Tibial nerve (tissue), 4 donors: ENCODE results near the gene GNG10.

Source experiments
- CTCF ChIP-seq, 5 experiments: fragments of 200-600 bp in 3 of 5; fragments of 450-650 bp in 2 of 5; sonication (generic) in 3 of 5; IDR thresholded peaks; one replicate each; pipeline ENCODE4 v1.5.1; 2016 to 2019; ENCODE audit warnings: antibody characterized with exemption in 5 of 5, mild to moderate bottlenecking in 3 of 5, moderate library complexity in 2 of 5
- EP300 ChIP-seq, 2 donors: sonication (generic); formaldehyde crosslinking; IDR thresholded peaks; one replicate each; pipeline ENCODE4 v1.6.1; 2017; ENCODE audit warnings: antibody characterized with exemption in 2 of 2, mild to moderate bottlenecking in 1 of 2

GRCh38 chr9:111658943-111659342, 2.5 kb upstream of the GNG10 start:
- no peak for TF ChIP-seq CTCF (IDR thresholded peaks at IDR 0.05)
- no peak for TF ChIP-seq EP300 (IDR thresholded peaks at IDR 0.05)
